PC-9 (cell line): ENCODE measurements around the gene QRICH2. TPM values are rescaled to one million over a fixed set of nuclear protein-coding genes. Genes with fewer than 3 reads are reported as not detected.

Experiments used
- Bru-seq: library from RNA; stranded (reverse); fragments of 400-500 nt; gene quantifications from one replicate; lab custom pipeline; 2021; lab: Mats Ljungman, UMichigan
- BruChase-seq, 2 experiments: library from RNA; stranded (reverse); fragments of 400-500 nt; gene quantifications; one replicate each; lab custom pipeline; 2021; lab: Mats Ljungman, UMichigan
- BruUV-seq: library from RNA; stranded (reverse); fragments of 400-500 nt; replicated peaks from 2 replicates; lab custom pipeline; 2021; lab: Mats Ljungman, UMichigan
- CTCF ChIA-PET: fragments of 300-600 bp; sonication (Branson Sonifier 250); formaldehyde crosslinking; loops from one replicate; lab custom pipeline; 2022; ENCODE audit warnings: antibody characterized with exemption; lab: Charles Lee
- POLR2A ChIA-PET: fragments of 300-600 bp; sonication (Branson Sonifier 250); formaldehyde crosslinking; loops from one replicate; lab custom pipeline; 2022; ENCODE audit warnings: antibody characterized with exemption; ENCODE audit not compliant: unreplicated experiment; lab: Charles Lee
- DNase-seq, 2 experiments: peaks; one replicate each; pipeline versions ENCODE4 v3.0.0 to v3.0.0-alpha.2; 2015 to 2022; ENCODE audit warnings: mixed read lengths in 1 of 2
- H2AFZ ChIP-seq: fragments of 200-600 bp; sonication (generic); 2 replicates; pipeline ENCODE4 v1.8.1; 2017; ENCODE audit warnings: antibody characterized with exemption
- H3F3A ChIP-seq: fragments of 200-600 bp; sonication (generic); 2 replicates; pipeline ENCODE4 v1.8.1; 2017; ENCODE audit warnings: antibody characterized with exemption, mild to moderate bottlenecking, low read depth; ENCODE audit not compliant: insufficient read depth
- H3K27ac ChIP-seq: fragments of 200-600 bp; sonication (generic); 2 replicates; pipeline ENCODE4 v1.6.1; 2016; ENCODE audit warnings: mixed run types
- H3K27me3 ChIP-seq: fragments of 200-600 bp; sonication (generic); 2 replicates; pipeline ENCODE4 v1.6.1; 2016; ENCODE audit warnings: low read depth, mixed run types; ENCODE audit not compliant: insufficient read depth
- H3K36me3 ChIP-seq: fragments of 200-600 bp; sonication (generic); 2 replicates; pipeline ENCODE4 v1.6.1; 2016; ENCODE audit warnings: low read depth, mixed run types
- H3K4me1 ChIP-seq: fragments of 200-600 bp; sonication (generic); replicated peaks from 2 replicates; pipeline ENCODE4 v1.6.1; 2016; ENCODE audit warnings: mixed run types; ENCODE audit not compliant: insufficient read depth
- H3K4me2 ChIP-seq: fragments of 200-600 bp; sonication (generic); 2 replicates; pipeline ENCODE4 v1.6.1; 2017; ENCODE audit warnings: mixed run types
- H3K4me3 ChIP-seq: fragments of 200-600 bp; sonication (generic); 2 replicates; pipeline ENCODE4 v1.6.1; 2016; ENCODE audit warnings: mixed run types
- H3K79me2 ChIP-seq: fragments of 200-600 bp; sonication (generic); 2 replicates; pipeline ENCODE4 v1.6.1; 2017; ENCODE audit warnings: low read depth, mixed run types
- H3K9me2 ChIP-seq: fragments of 200-600 bp; sonication (generic); 2 replicates; pipeline ENCODE4 v1.8.1; 2017; ENCODE audit warnings: mild to moderate bottlenecking; ENCODE audit not compliant: insufficient read depth
- H3K9me3 ChIP-seq: fragments of 200-600 bp; sonication (generic); 2 replicates; pipeline ENCODE4 v1.8.1; 2016; ENCODE audit warnings: low read depth; ENCODE audit not compliant: insufficient read depth
- H4K20me1 ChIP-seq: fragments of 200-600 bp; sonication (generic); 2 replicates; pipeline ENCODE4 v1.8.1; 2017; ENCODE audit not compliant: insufficient read depth
- EZH2 ChIP-seq: fragments of 200-600 bp; sonication (generic); IDR thresholded peaks from 2 replicates; pipeline ENCODE4 v1.8.0; 2017; ENCODE audit warnings: antibody characterized with exemption, low read depth
- intact Hi-C: fragments of 100-400 bp; cut with micrococcal nuclease; formaldehyde crosslinking; loops from one replicate; pipeline ENCODE4 v1.10.0; 2022; ENCODE audit not compliant: unreplicated experiment
- long read RNA-seq: library from polyadenylated mRNA; stranded (forward); transcript quantifications from one replicate; pipeline ENCODE4 v2.0.0, GENCODE V29; 2022
- total RNA-seq: library from RNA; stranded (reverse); gene quantifications from 2 replicates; pipeline ENCODE4 v1.2.3, GENCODE V29; 2021
- TF ChIP-seq, protein P1 (sequence below): fragments of 200-600 bp; sonication (generic); conservative IDR thresholded peaks from 2 replicates; pipeline ENCODE4 v1.6.1; 2017; ENCODE audit warnings: mixed run types, antibody characterized with exemption, mild to moderate bottlenecking, moderate library complexity

QRICH2 gene
- total RNA-seq (2.7 and 3.3 TPM in 2 replicates), Bru-seq, nascent RNA (percentile 39 among the genes with signal in this experiment), BruChase-seq, experiment 1, labeled RNA remaining after a 2-hour chase (percentile 44 among the genes with signal in this experiment), BruChase-seq, experiment 2, labeled RNA remaining after a 6-hour chase (percentile 52 among the genes with signal in this experiment)
- long read RNA-seq, partial matches to known transcripts = 3 of 14 reads
- long read RNA-seq, other reads (novel, unspliced or antisense) = 11 of 14 reads

- Histone ChIP-seq H3K4me2 (no peak within 1 kb of the TSS), H3K9me3 (no peaks in the 10 kb centered on the region), H3K79me2 (no peaks in the 10 kb centered on the region), H3K27me3 (no peaks in the 10 kb centered on the region), H2AFZ (no peak within 1 kb of the TSS), H3K4me3 (no peak within 1 kb of the TSS), H3K36me3 (no peaks in the 10 kb centered on the region), H3K4me1 (no peaks in the 10 kb centered on the region), H3K27ac (no peak within 1 kb of the TSS), H3F3A (no peaks in the 10 kb centered on the region; the same call in 1 of the 2 replicates), H3K9me2 (no peaks in the 10 kb centered on the region), H4K20me1 (no peaks in the 10 kb centered on the region)
- POLR2A ChIA-PET = interaction anchor here (0.5 kb wide), 1 partner anchor 22 kb away, joined by 4 read pairs; no protein-coding TSS in a partner anchor
- no peak for DNase-seq
- no TSS peak for BruUV-seq
- intact Hi-C loops = no loop called here
- CTCF ChIA-PET = no interaction called here
- TF ChIP-seq, protein P1, sequence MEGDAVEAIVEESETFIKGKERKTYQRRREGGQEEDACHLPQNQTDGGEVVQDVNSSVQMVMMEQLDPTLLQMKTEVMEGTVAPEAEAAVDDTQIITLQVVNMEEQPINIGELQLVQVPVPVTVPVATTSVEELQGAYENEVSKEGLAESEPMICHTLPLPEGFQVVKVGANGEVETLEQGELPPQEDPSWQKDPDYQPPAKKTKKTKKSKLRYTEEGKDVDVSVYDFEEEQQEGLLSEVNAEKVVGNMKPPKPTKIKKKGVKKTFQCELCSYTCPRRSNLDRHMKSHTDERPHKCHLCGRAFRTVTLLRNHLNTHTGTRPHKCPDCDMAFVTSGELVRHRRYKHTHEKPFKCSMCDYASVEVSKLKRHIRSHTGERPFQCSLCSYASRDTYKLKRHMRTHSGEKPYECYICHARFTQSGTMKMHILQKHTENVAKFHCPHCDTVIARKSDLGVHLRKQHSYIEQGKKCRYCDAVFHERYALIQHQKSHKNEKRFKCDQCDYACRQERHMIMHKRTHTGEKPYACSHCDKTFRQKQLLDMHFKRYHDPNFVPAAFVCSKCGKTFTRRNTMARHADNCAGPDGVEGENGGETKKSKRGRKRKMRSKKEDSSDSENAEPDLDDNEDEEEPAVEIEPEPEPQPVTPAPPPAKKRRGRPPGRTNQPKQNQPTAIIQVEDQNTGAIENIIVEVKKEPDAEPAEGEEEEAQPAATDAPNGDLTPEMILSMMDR = no peak
- no peak for TF ChIP-seq EZH2
Measured at GRCh38 chr17:76307966-76308338, at the start of gene QRICH2. TSS of gene QRICH2 (minus strand) at chr17:76308276. CDS start at chr17:76307998, 278 bp downstream.

GRCh38 chr17:76357597-76358158, 49.6 kb upstream of the QRICH2 start:
- TF ChIP-seq EZH2 = no peak
- Histone ChIP-seq H3K4me2 (no peak overlapping the region), H3K36me3 (no peaks in the 10 kb centered on the region), H3F3A (no peaks in the 10 kb centered on the region), H3K27me3 (no peaks in the 10 kb centered on the region), H3K9me3 (no peaks in the 10 kb centered on the region), H4K20me1 (no peaks in the 10 kb centered on the region), H3K79me2 (peaks cover 3% of the 10 kb centered on the region), H3K4me1 (no peaks in the 10 kb centered on the region), H3K4me3 (no peak overlapping the region), H2AFZ (no peak overlapping the region), H3K9me2 (no peaks in the 10 kb centered on the region), H3K27ac (no peak overlapping the region)
- BruUV-seq = no TSS peak
- no peak for DNase-seq
- CTCF ChIA-PET = interaction anchor here (0.5 kb wide), 1 partner anchor 13 kb away, joined by 3 read pairs; no protein-coding TSS in a partner anchor
- intact Hi-C loops = no loop called here
- POLR2A ChIA-PET = no interaction called here

DNA sequence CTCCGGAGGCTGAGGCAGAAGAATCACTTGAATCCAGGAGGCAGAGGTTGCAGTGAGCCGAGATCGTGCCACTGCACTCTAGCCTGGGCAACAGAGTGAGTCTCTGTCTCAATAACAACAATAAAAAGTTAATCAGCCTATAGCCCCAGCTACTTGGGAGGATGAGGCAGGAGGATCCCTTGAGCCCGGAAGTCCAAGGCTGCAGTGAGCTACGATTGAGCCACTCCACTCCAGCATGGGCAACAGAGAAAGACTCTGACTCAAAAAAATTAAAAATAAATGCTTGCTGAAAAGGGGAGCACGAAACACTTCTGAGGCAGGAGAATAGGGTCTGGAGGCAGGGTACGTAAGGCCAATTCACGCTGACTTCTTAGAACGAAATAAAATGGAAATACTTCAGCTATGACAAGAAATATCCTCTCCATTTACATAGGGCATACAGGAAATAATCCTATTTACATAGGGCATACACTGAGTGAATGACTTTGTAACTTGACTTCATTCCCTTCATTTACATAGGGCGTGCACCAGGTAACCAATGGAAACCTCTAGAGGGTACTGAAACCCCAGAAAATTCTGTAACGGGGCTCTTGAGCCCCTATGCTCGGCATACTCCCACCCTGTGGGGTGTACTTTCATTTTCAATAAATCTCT, 48.9 kb upstream of the QRICH2 start:
- no TSS peak for BruUV-seq
- Histone ChIP-seq H3K36me3 (no peaks in the 10 kb centered on the region), H3K27me3 (no peaks in the 10 kb centered on the region), H3K4me1 (no peaks in the 10 kb centered on the region), H4K20me1 (no peaks in the 10 kb centered on the region), H3F3A (no peaks in the 10 kb centered on the region), H3K27ac (no peak overlapping the region), H2AFZ (no peak overlapping the region), H3K9me2 (no peaks in the 10 kb centered on the region), H3K9me3 (no peaks in the 10 kb centered on the region), H3K79me2 (peaks cover 11% of the 10 kb centered on the region), H3K4me3 (no peak overlapping the region), H3K4me2 (no peak overlapping the region)
- intact Hi-C loops = no loop called here
- POLR2A ChIA-PET = no interaction called here
- TF ChIP-seq, protein P1 = no peak
- no peak for TF ChIP-seq EZH2
- CTCF ChIA-PET = interaction anchor here (0.7 kb wide), 1 partner anchor 264 kb away, joined by 4 read pairs; no protein-coding TSS in a partner anchor
- no peak for DNase-seq
